Measurements from ENCODE around the gene GAREM1. TPM values are rescaled to one million over a fixed set of nuclear protein-coding genes. Genes with fewer than 3 reads are reported as not detected.
"Not testable (repeated sequence)": the region's sequence is repeated elsewhere in the genome, so short reads cannot be mapped to it uniquely, and the experiment has no call there.

GAREM1 gene
- total and polyA plus RNA-seq, 4 donors, result 1.5 to 7.5 (median 2.0) TPM

GRCh38 chr18:32237049-32237448, 233.6 kb downstream of the GAREM1 start (continued):
- TF ChIP-seq REST (IDR thresholded peaks at IDR 0.05) (no peak), FOXA2 (IDR thresholded peaks at IDR 0.05) (no peak), YY1 (IDR thresholded peaks at IDR 0.05) (no peak), RXRA (IDR thresholded peaks at IDR 0.05) (no peak), HNF4A (conservative IDR thresholded peaks at IDR 0.05) (no peak)

GRCh38 chr18:32233348-32233747, 237.3 kb downstream of the GAREM1 start:
- not testable (repeated sequence) for H3K36me3 ChIP-seq (ENCODE audit: control insufficient read depth in 4 of 4, insufficient read depth in 3 of 4, low read depth in 1 of 4, low read length in 3 of 4); H3K27me3 ChIP-seq (ENCODE audit: control insufficient read depth in 4 of 4, insufficient read depth in 4 of 4, low read length in 3 of 4); DNase-seq (ENCODE audit: low spot score); H3K9ac ChIP-seq (ENCODE audit: low read depth in 1 of 2, low read length in 2 of 2); H3K4me3 ChIP-seq (ENCODE audit: low read depth in 1 of 3, low read length in 3 of 3); H3K4me1 ChIP-seq (ENCODE audit: control insufficient read depth in 4 of 4, insufficient read depth in 4 of 4, low read length in 3 of 4); H3K9me3 ChIP-seq (ENCODE audit: control insufficient read depth in 4 of 4, low read length in 3 of 4); H3K27ac ChIP-seq (ENCODE audit: low read depth in 1 of 2, low read length in 2 of 2)
- 96% methylated on average over 15 of the region's 15 CpGs for WGBS

- no peak for DNase-seq (ENCODE audit: low spot score)
- WGBS, result 91% methylated on average over 3 of the region's 3 CpGs
- H3K4me3 ChIP-seq (ENCODE audit: low read depth in 1 of 3, low read length in 3 of 3), result no peak overlapping the region
Observed at GRCh38 chr18:32219431-32220018, 251.2 kb downstream of the GAREM1 start.

More at GRCh38 chr18:32219431-32220018, 251.2 kb downstream of the GAREM1 start:
- H3K4me1 ChIP-seq (ENCODE audit: control insufficient read depth in 4 of 4, insufficient read depth in 4 of 4, low read length in 3 of 4), result no peaks in the 10 kb centered on the region
- no peaks in the 10 kb centered on the region for H3K36me3 ChIP-seq (ENCODE audit: control insufficient read depth in 4 of 4, insufficient read depth in 3 of 4, low read depth in 1 of 4, low read length in 3 of 4)
- no peaks in the 10 kb centered on the region for H3K27me3 ChIP-seq (ENCODE audit: control insufficient read depth in 4 of 4, insufficient read depth in 4 of 4, low read length in 3 of 4)
- TF ChIP-seq RAD21 (IDR thresholded peaks at IDR 0.05) (no peak), RXRA (IDR thresholded peaks at IDR 0.05) (no peak), REST (IDR thresholded peaks at IDR 0.05) (no peak), FOXA1 (IDR thresholded peaks at IDR 0.05) (no peak), FOXA2 (IDR thresholded peaks at IDR 0.05) (no peak), NR2F2 (IDR thresholded peaks at IDR 0.05) (no peak), TAF1 (conservative IDR thresholded peaks at IDR 0.05) (no peak), JUND (IDR thresholded peaks at IDR 0.05) (no peak), YY1 (IDR thresholded peaks at IDR 0.05) (no peak)
- H3K9ac ChIP-seq (ENCODE audit: low read depth in 1 of 2, low read length in 2 of 2), result no peak overlapping the region
- H3K9me3 ChIP-seq (ENCODE audit: control insufficient read depth in 4 of 4, low read length in 3 of 4), result no peaks in the 10 kb centered on the region
- no peak overlapping the region for H3K27ac ChIP-seq (ENCODE audit: low read depth in 1 of 2, low read length in 2 of 2)
